Activated CD8-positive, alpha-beta memory T cell treated with anti-CD3 and anti-CD28 coated beads, Interleukin-2, amount 50 U/mL, for 48 hours (primary cell): ENCODE results near the gene TTLL3.

ENCODE experiments used
- DNase-seq: peaks from one replicate; pipeline ENCODE4 v3.0.0-alpha.2; 2020

The TTLL3 gene

GRCh38 chr3:9781551-9781950 is 28.5 kb upstream of the TTLL3 start:
- no peak for DNase-seq

DNA sequence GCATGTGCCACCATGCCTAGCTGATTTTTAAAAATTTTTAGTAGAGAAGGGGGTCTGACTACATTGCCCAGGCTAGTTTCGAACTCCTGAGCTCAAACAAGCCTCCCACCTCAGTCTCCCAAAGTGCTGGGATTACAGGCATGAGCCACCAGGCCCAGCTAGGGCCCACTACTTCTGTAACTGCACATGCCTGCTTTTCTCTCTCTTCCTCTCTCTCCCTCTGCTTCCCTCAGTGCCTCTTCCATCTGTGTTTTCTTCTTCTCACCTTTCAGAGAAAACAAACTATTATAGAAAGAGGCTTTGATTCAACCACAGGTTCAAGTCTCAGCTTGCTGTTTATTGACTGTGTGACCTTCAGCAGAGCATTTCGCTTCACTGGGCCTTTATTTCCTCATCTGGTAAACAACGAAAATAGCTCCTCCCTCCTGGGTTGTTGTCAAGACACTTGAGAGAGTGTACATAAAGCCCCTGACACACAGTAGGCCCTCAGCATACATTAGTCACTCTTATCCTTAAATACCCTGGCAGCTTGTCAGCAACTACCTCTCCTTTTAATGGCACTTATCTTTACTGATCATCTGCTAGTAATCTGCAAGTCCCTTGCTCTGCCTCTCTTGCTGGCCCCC is 28.0 kb upstream of the TTLL3 start:
- no peak for DNase-seq

DNA sequence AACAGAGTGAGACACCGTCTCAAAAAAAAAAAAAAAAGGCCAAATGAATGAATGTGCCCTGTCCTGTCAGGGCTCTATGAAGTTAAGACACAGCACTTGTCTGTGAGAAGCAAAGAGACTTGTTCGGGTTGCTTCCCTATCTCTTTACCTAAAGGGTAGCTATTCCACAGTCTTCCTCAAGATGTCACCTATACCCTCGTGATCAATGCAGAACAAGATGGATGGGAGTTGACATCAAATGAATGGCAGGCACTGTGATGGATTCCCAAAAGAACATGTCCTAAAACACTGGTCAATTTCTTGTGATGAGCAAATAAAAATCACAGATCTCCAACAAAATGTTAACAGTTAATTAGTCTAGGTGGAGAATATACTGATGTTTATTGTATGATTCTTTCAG is 27.3 kb upstream of the TTLL3 start:
- no peak for DNase-seq

GRCh38 chr3:9783954-9784353 is 26.1 kb upstream of the TTLL3 start:
- no peak for DNase-seq

- no peak for DNase-seq
These were observed 25.1 kb upstream of the TTLL3 start for GRCh38 chr3:9784965-9785364.

DNA sequence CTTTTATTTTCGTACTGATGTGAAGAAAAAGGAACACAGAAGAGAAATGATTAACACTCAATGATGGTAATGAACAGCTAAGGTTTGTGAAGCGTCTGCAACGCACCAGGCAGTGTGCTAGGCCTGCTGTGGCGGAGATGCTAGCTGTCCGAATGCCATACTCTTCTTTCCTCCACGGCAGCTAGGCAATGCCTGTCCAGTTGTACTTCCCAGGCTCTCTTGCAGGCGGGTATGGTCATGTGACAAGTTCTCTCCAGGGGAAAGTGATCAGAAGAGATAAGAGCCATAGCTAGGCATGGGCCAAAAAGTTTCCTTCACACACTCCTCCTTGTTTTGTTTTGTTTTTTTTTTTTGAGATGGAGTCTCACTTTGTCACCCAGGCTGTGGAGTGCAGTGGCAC is 24.5 kb upstream of the TTLL3 start:
- no peak for DNase-seq

DNA sequence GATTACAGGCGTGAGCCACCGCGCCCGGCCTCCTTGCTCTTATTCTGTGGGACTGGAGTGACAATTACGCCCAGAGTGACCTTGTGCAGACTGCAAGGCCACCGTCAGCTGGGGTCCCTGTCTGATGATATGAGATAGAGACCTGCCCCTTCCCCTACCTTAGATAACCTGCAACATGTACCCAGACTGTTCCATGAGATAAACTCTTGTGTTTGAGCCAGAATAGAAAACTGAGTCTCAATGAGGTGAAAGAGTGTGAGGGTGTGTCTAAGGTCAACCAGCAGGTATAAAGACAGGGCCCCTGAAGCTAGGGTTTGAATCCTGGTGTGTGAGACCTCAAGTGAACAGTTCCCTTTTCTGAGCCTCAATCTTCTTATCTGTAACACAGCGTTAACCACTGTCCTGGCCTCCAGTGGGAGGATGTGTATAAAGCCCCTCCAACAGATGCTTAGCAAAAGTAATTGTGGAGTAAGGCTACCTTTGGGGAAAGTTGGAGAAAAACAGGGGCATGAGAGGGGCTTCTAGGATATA is 23.8 kb upstream of the TTLL3 start:
- no peak for DNase-seq

- DNase-seq = no peak
These were observed 23.0 kb upstream of the TTLL3 start for GRCh38 chr3:9786825-9787669.

GRCh38 chr3:9787714-9788113 is 22.3 kb upstream of the TTLL3 start:
- DNase-seq = no peak

DNA sequence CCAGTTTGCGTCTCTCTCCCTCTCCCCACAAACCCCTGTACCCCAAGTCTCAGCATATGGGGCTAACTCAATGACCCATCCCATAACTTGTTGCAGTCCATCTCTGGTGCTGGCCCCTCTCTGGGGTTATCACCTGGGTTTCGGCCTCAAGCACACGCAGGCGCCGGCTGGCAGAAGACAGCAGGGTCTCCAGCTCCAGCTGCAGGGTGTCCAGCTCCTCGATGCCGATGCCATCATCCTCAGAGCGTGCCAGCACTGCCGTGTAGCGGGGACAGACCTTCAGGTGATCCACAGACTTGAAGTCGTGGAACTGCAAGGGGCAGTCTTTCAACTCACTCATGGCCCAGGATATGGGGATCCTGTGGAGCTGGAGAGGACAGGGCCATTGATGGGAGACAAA is 18.9 kb upstream of the TTLL3 start:
- DNase-seq = no peak

GRCh38 chr3:9791790-9792404 is 18.2 kb upstream of the TTLL3 start:
- no peak for DNase-seq

GRCh38 chr3:9792405-9793160 is 17.5 kb upstream of the TTLL3 start, which contains the start of the genes ARPC4 and TADA3:
Gene ARPC4, plus strand, starts transcription at chr3:9793082. Its CDS starts 40 bp downstream, at chr3:9793122.
Gene TADA3, minus strand, starts transcription at chr3:9792473. Its CDS starts 1,007 bp downstream, at chr3:9791466.
- peak; percentile 93 for DNase-seq

DNA sequence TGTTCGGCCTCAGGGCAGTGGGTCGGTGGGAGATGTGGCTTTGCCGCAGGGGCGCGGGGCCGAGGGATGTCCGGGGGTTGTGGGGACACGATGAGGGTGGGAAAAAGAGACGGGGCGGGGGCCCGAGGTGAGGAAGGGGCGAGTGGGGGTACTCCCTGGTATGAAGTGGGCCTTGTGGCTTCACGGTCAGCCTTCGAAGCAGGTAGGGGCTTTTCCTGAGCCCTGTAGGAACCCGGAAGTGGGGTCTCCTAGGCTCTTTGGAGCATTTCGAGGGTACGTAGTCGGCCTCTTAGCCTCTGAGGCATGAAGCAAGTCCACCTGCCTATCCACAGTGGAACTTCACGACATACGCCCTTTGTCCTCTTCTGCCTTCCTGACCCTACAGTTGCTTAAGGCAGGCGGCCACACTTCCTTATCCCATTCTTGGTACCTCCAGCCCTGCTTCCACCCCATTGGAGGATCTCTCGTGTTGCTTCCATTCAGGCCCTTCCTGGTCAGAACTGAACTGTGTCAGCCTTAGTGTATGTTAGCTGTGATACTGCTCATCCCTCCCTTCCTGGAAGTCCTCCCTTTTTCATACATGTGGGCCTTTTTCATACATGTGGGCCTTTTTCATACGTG is 16.8 kb upstream of the TTLL3 start:
- peak; percentile 68 for DNase-seq

DNA sequence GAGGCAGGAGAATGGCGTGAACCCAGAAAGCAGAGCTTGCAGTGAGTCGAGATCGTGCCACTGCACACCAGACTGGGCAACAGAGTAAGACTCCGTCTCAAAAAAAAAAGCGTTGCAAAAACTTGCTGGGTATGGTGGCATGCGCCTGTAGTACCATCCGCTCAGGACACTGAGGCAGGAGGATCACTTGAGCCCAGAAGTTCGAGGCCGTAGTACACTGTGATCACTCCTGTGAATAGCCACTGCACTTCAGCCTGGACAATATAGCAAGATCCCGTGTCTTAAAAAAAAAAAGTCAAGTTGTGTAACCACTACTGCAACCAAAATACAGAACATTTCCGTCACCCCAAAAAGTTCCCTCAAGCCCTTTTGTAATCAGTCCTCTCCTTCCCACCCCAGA is 15.7 kb upstream of the TTLL3 start:
- DNase-seq = no peak

- DNase-seq = no peak
These were observed 14.9 kb upstream of the TTLL3 start for GRCh38 chr3:9795207-9795606.

DNA sequence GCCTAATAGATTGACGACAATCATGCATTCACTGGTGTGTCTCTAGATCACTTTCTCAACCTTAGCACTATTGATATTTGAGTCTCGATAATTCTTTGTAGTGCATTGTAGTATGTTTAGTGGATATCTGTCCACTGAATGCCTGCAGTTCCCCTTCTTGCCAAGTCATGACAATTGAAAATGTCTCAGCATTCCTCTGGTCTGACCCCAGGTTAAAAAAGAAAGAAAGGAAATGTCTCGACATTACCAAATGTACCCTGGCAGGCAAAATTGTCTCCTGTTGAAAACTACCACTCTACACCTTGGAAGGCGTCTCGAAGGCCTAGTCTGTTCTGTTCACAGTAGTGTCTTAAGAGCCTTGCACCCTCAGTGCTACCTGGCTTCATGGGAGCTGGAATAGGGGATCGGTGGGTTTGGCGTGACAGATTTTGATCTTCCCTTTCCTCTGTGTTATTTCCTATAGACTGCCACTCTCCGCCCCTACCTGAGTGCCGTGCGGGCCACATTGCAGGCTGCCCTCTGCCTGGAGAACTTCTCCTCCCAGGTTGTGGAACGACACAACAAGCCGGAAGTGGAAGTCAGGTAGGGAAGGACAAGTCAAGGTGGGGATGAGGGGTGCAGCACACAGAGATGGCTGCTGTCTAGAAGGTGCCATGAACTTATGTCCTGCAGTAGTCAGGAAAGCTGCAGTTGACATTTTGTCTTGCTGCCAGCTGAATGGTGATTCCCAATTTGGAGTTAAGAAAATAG is 12.7 kb upstream of the TTLL3 start:
- no peak for DNase-seq

DNA sequence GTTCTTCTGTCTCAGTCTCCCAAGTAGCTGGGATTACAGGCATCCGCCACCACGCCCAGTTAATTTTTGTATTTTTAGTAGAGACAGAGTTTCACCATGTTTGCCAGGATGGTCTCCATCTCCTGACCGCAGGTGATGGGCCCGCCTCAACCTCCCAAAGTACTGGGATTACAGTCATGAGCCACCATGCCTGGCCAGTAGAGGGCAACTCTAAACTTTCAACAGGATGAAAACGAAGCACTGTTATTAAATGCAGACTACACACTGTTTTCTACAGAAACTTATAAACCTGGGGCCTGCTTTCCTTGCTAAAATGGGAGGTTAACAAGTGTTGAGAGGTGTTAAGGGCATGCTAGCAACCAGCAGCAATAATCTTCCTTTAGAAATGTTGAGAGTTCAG is 9.5 kb upstream of the TTLL3 start:
- DNase-seq = no peak

DNA sequence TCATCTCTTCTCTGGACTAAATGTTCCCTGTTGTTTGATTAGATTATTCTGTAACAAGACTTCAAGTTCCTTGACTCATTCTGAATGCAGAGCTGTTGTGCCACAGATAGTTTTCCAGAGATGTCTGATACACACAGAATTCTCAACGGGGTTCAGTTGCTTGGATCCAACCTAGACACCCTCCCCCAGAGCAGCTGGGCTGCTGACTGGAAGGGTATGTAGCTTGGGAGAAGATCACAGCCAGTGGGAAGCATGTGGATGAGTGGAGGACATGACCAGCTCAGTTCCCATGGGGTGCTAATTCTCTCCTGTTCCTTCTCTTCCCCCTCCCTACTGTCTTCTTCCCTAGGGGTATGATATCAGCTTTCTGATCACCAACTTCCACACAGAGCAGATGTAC is 6.6 kb upstream of the TTLL3 start:
- DNase-seq = no peak

DNA sequence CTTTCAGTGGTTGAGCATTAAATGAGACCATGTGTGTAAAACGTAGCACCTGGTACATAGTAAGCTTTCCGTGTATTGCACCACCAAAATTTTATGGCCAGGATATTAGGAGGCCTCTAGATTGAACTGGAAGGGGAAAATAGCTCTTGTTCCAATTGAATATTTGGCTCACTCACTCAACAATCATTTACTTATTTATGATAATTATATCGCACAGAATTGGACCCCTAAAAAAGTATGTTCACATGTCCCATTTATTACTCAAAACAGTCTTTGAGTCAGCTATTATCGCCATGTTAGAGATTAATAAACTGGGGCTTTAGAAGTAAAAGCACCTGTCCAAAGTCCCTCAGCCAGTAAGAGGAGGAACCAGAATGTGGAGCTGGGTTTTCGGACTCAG is 5.1 kb upstream of the TTLL3 start:
- no peak for DNase-seq

DNA sequence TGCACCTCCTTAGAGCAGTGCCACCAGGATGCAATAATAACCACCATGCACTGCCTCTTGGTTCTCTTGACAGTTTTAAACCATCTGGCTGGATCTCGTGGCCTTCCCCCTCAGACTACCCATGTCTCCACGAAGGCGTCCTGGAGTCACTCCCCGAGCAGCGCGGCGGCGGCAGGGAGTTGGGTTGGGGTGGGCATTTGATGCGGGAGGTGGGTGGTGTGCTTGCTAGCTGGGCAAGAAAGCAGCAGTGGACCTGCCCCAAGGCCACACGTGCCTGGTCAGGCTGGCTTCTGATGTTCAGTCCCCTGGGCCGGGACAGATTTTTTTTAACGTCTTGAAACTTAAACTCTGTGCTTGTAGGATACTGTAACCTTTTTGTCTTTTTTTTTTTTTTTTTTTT is 3.9 kb upstream of the TTLL3 start:
- DNase-seq = no peak

- no peak for DNase-seq
These were observed 3.1 kb upstream of the TTLL3 start for GRCh38 chr3:9806688-9807589.
